Ovary (tissue), 3 donors: ENCODE measurements around the gene MINDY3.

Source experiments
- CTCF ChIP-seq, 3 donors: fragments of 450-650 bp in 2 of 3; fragments of 200-600 bp in 1 of 3; IDR thresholded peaks; one replicate each; pipeline versions ENCODE4 v1.5.1 to v1.8.0; 2016 to 2022; ENCODE audit warnings: antibody characterized with exemption in 3 of 3, mild to moderate bottlenecking in 1 of 3
- EP300 ChIP-seq: sonication (generic); formaldehyde crosslinking; IDR thresholded peaks from one replicate; pipeline ENCODE4 v1.6.1; 2017; ENCODE audit warnings: antibody characterized with exemption
- POLR2A ChIP-seq: fragments of 450-650 bp; IDR thresholded peaks from one replicate; pipeline ENCODE4 v1.6.1; 2017; ENCODE audit warnings: antibody characterized with exemption, mild to moderate bottlenecking, moderate library complexity
- donor health status: DM: no; HTN: no; CAD: no.

- no peak for TF ChIP-seq CTCF (IDR thresholded peaks at IDR 0.05)
- no peak for TF ChIP-seq POLR2A
- TF ChIP-seq EP300: no peak
Measured at GRCh38 chr10:15817409-15818046, 42.8 kb downstream of the MINDY3 start.
